Uterus (tissue), 4 donors: ENCODE data around the gene CCL21. TPM values are rescaled to one million over a fixed set of nuclear protein-coding genes. Genes with fewer than 3 reads are reported as not detected.

Source experiments
- DNase-seq, 2 donors: peaks; one replicate each; pipeline ENCODE4 v3.0.0-alpha.2; 2019 to 2020
- H3K27ac ChIP-seq, 2 donors: fragments of 200-600 bp; sonication (generic); 1 replicate in 1 of 2; 2 replicates in 1 of 2; pipeline ENCODE4 v1.5.1; 2016 to 2018
- H3K27me3 ChIP-seq, 2 donors: fragments of 200-600 bp; sonication (generic); one replicate each; pipeline ENCODE4 v1.5.1; 2018 to 2019; ENCODE audit warnings: control low read depth in 1 of 2
- H3K36me3 ChIP-seq, 2 donors: fragments of 200-600 bp; sonication (generic); one replicate each; pipeline ENCODE4 v1.5.1; 2019; ENCODE audit warnings: control low read depth in 1 of 2
- H3K4me1 ChIP-seq, 2 donors: fragments of 200-600 bp; sonication (generic); one replicate each; pipeline ENCODE4 v1.5.1; 2018 to 2019; ENCODE audit warnings: control low read depth in 1 of 2
- H3K4me3 ChIP-seq, 2 donors: fragments of 200-600 bp; sonication (generic); 1 replicate in 1 of 2; 2 replicates in 1 of 2; pipeline ENCODE4 v1.5.1; 2018 to 2019; ENCODE audit warnings: mild to moderate bottlenecking in 1 of 2
- H3K9me3 ChIP-seq, 2 donors: fragments of 200-600 bp; sonication (generic); one replicate each; pipeline ENCODE4 v1.5.1; 2019; ENCODE audit warnings: control low read depth in 1 of 2
- CTCF ChIP-seq, 4 experiments: fragments of 200-600 bp in 2 of 4; fragments of 450-650 bp in 2 of 4; sonication (generic) in 2 of 4; IDR thresholded peaks; one replicate each; pipeline ENCODE4 v1.5.1; 2016 to 2019; ENCODE audit warnings: antibody characterized with exemption in 4 of 4, mild to moderate bottlenecking in 2 of 4, moderate library complexity in 1 of 4
- POLR2A ChIP-seq, 2 donors: fragments of 450-650 bp; IDR thresholded peaks; one replicate each; pipeline ENCODE4 v1.6.1; 2016; ENCODE audit warnings: antibody characterized with exemption in 2 of 2, mild to moderate bottlenecking in 1 of 2, moderate library complexity in 1 of 2
- intact Hi-C: fragments of 100-400 bp; cut with DNase I; formaldehyde crosslinking; loops from one replicate; pipeline ENCODE4 v1.15.1; 2023; ENCODE audit warnings: low total_unique reads
- total RNA-seq, 4 donors: library from RNA; depleted of rRNA in 3 of 4; stranded (reverse); fragments of >200 nt in 3 of 4; gene quantifications; one replicate each; pipeline versions ENCODE4 v1.1.0 to v1.2.4, GENCODE V29; 2014 to 2023
- donor health status: DM: yes; HTN: yes; CAD: no.

CCL21 gene
- total RNA-seq, 4 donors from 2014 or later: 7.6 to 248 (median 87.1) TPM

- DNase-seq: no peak
- H3K36me3 ChIP-seq: no peaks in the 10 kb centered on the region
- TF ChIP-seq POLR2A (IDR thresholded peaks at IDR 0.05) (no peak), CTCF (IDR thresholded peaks at IDR 0.05) (no peak)
- no peak overlapping the region for H3K27ac ChIP-seq
- H3K4me3 ChIP-seq: no peak overlapping the region
- intact Hi-C loops: no loop called here
- H3K27me3 ChIP-seq: no peaks in the 10 kb centered on the region
- no peaks in the 10 kb centered on the region for H3K9me3 ChIP-seq
- H3K4me1 ChIP-seq: peaks cover 0 to 3% of the 10 kb centered on the region in 2 donors
These were observed 20.8 kb downstream of the CCL21 start for GRCh38 chr9:34689116-34689470.

GRCh38 chr9:34688329-34689115 lies 21.4 kb downstream of the CCL21 start:
- Histone ChIP-seq H3K27me3 (no peaks in the 10 kb centered on the region), H3K9me3 (no peaks in the 10 kb centered on the region), H3K27ac (no peak overlapping the region), H3K4me3 (no peak overlapping the region), H3K36me3 (no peaks in the 10 kb centered on the region), H3K4me1 (peaks cover 0 to 3% of the 10 kb centered on the region in 2 donors)
- TF ChIP-seq POLR2A (IDR thresholded peaks at IDR 0.05): no peak
- TF ChIP-seq CTCF (IDR thresholded peaks at IDR 0.05): no peak
- intact Hi-C loops: no loop called here
- no peak for DNase-seq

DNA sequence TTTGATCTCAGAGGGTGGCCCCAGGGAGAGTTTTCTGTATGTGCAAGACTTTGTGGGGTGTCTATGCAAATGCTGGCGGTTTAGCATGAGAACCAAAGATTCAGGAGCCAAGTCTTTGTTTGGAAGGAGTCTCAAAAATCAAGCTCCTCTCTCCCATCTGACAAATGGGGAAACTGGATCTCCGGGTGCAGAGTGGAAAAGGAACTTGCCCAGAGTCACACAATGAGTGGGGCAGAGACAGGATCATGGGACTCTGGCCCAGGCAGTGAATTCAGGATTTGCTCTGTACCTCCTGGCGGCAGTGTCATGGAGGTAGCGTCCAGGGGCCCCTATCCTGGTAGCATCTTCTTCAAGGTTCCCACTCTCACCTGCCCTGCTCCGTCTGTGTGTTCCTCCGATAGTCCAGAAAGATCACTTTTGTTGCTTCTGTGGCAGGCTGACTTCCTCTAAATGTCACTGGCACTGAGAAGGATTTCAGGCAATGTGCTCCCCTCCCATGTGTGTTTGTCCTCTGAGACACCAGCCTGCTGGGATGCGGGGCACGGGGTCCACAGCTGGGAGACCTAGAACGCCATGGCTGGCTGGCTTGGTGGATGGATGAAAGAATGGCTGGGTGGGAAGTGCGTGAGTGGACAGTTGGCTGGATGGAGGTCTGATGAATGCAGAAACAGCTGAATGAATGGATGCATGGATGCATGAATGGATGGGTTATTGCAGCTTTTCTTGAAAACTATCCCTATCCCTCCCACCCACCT lies 22.5 kb downstream of the CCL21 start:
- no peak for DNase-seq
- Histone ChIP-seq H3K4me1 (peaks cover 0 to 3% of the 10 kb centered on the region in 2 donors), H3K4me3 (no peak overlapping the region), H3K27ac (no peak overlapping the region), H3K36me3 (no peaks in the 10 kb centered on the region), H3K27me3 (no peaks in the 10 kb centered on the region), H3K9me3 (no peaks in the 10 kb centered on the region)
- intact Hi-C loops: no loop called here
- no peak for TF ChIP-seq CTCF (IDR thresholded peaks at IDR 0.05)
- TF ChIP-seq POLR2A (IDR thresholded peaks at IDR 0.05): no peak

GRCh38 chr9:34686732-34687131 lies 23.2 kb downstream of the CCL21 start:
- intact Hi-C loops: no loop called here
- Histone ChIP-seq H3K36me3 (no peaks in the 10 kb centered on the region), H3K27ac (no peak overlapping the region), H3K9me3 (no peaks in the 10 kb centered on the region), H3K4me1 (peaks cover 0 to 3% of the 10 kb centered on the region in 2 donors), H3K27me3 (no peaks in the 10 kb centered on the region), H3K4me3 (no peak overlapping the region)
- DNase-seq: no peak
- TF ChIP-seq CTCF (IDR thresholded peaks at IDR 0.05) (no peak), POLR2A (IDR thresholded peaks at IDR 0.05) (no peak)

GRCh38 chr9:34686231-34686630 lies 23.7 kb downstream of the CCL21 start:
- no peak overlapping the region for H3K27ac ChIP-seq
- no peak for DNase-seq
- no peaks in the 10 kb centered on the region for H3K9me3 ChIP-seq

More at GRCh38 chr9:34686231-34686630, 23.7 kb downstream of the CCL21 start:
- intact Hi-C loops: no loop called here
- TF ChIP-seq CTCF (IDR thresholded peaks at IDR 0.05) (no peak), POLR2A (IDR thresholded peaks at IDR 0.05) (no peak)
- Histone ChIP-seq H3K4me3 (no peak overlapping the region), H3K36me3 (no peaks in the 10 kb centered on the region), H3K27me3 (no peaks in the 10 kb centered on the region), H3K4me1 (peaks cover 0 to 3% of the 10 kb centered on the region in 2 donors)
